ENCODE measurements around the gene KRT36. TPM values are rescaled to one million over a fixed set of nuclear protein-coding genes. Genes with fewer than 3 reads are reported as not detected.

Gene KRT36
- polyA plus RNA-seq, 1 donor (not counting 4 experiments of a cell fraction or from before 2014, with no cell fraction given), result not detected

- TF ChIP-seq CTCF (optimal IDR thresholded peaks at IDR 0.05 in 1 of 3, IDR thresholded peaks at IDR 0.05 in 1 of 3, conservative IDR thresholded peaks at IDR 0.05 in 1 of 3; ENCODE audit: extremely low read depth in 1 of 3, insufficient read depth in 2 of 3, low read length in 3 of 3) (no peak), EZH2 (IDR thresholded peaks at IDR 0.05; ENCODE audit: low read length) (no peak)
- dilution Hi-C loops (cut with MboI; ENCODE audit: extremely low pct_ligation_motif_present, low sequenced_read_pairs), result no loop called here
- Histone ChIP-seq H3K79me2 (ENCODE audit: control insufficient read depth, insufficient read depth, low read length) (no peaks in the 10 kb centered on the region), H3K4me3 (ENCODE audit: control insufficient read depth in 2 of 3, extremely low read depth in 1 of 3, insufficient read depth in 2 of 3, low read depth in 1 of 3, low read length in 3 of 3) (no peak overlapping the region), H3K4me2 (ENCODE audit: control insufficient read depth, extremely low read depth, insufficient read depth, low read depth, low read length) (peak overlapping the region; percentile 26), H2AFZ (ENCODE audit: control insufficient read depth, low read length) (no peak overlapping the region), H3K9me3 (ENCODE audit: control insufficient read depth, low read depth, low read length) (no peaks in the 10 kb centered on the region), H3K9me1 (ENCODE audit: control insufficient read depth, extremely low read depth, insufficient read depth, low read length) (no peaks in the 10 kb centered on the region), H3K9ac (ENCODE audit: control insufficient read depth, extremely low read depth, insufficient read depth, low read length) (no peak overlapping the region), H4K20me1 (ENCODE audit: control insufficient read depth, extremely low read depth, insufficient read depth, low read length) (no peaks in the 10 kb centered on the region), H3K27ac (ENCODE audit: control insufficient read depth, insufficient read depth, low read length) (no peak overlapping the region), H3K27me3 (ENCODE audit: control insufficient read depth, extremely low read depth, insufficient read depth, low read length) (peaks cover 15% of the 10 kb centered on the region), H3K36me3 (ENCODE audit: control insufficient read depth in 2 of 2, extremely low read depth in 1 of 2, insufficient read depth in 2 of 2, low read length in 2 of 2) (no peaks in the 10 kb centered on the region), H3K4me1 (ENCODE audit: control insufficient read depth, extremely low read depth, insufficient read depth, low read length) (peaks cover 27% of the 10 kb centered on the region)
- FAIRE-seq (no peak), DNase-seq (ENCODE audit: low read depth, low spot score) (no peak)
These were observed 39.8 kb upstream of the KRT36 start for GRCh38 chr17:41529491-41529915.

- Histone ChIP-seq H3K36me3 (ENCODE audit: control insufficient read depth in 2 of 2, extremely low read depth in 1 of 2, insufficient read depth in 2 of 2, low read length in 2 of 2) (no peaks in the 10 kb centered on the region), H3K9me1 (ENCODE audit: control insufficient read depth, extremely low read depth, insufficient read depth, low read length) (no peaks in the 10 kb centered on the region), H3K27me3 (ENCODE audit: control insufficient read depth, extremely low read depth, insufficient read depth, low read length) (peaks cover 15% of the 10 kb centered on the region), H3K79me2 (ENCODE audit: control insufficient read depth, insufficient read depth, low read length) (no peaks in the 10 kb centered on the region), H3K9ac (ENCODE audit: control insufficient read depth, extremely low read depth, insufficient read depth, low read length) (no peak overlapping the region), H3K4me1 (ENCODE audit: control insufficient read depth, extremely low read depth, insufficient read depth, low read length) (peaks cover 27% of the 10 kb centered on the region), H3K27ac (ENCODE audit: control insufficient read depth, insufficient read depth, low read length) (no peak overlapping the region), H4K20me1 (ENCODE audit: control insufficient read depth, extremely low read depth, insufficient read depth, low read length) (no peaks in the 10 kb centered on the region), H3K4me2 (ENCODE audit: control insufficient read depth, extremely low read depth, insufficient read depth, low read depth, low read length) (no peak overlapping the region), H3K4me3 (ENCODE audit: control insufficient read depth in 2 of 3, extremely low read depth in 1 of 3, insufficient read depth in 2 of 3, low read depth in 1 of 3, low read length in 3 of 3) (no peak overlapping the region), H3K9me3 (ENCODE audit: control insufficient read depth, low read depth, low read length) (no peaks in the 10 kb centered on the region), H2AFZ (ENCODE audit: control insufficient read depth, low read length) (no peak overlapping the region)
- TF ChIP-seq CTCF (optimal IDR thresholded peaks at IDR 0.05 in 1 of 3, IDR thresholded peaks at IDR 0.05 in 1 of 3, conservative IDR thresholded peaks at IDR 0.05 in 1 of 3; ENCODE audit: extremely low read depth in 1 of 3, insufficient read depth in 2 of 3, low read length in 3 of 3), result no peak
- no peak for TF ChIP-seq EZH2 (IDR thresholded peaks at IDR 0.05; ENCODE audit: low read length)
- DNase-seq (ENCODE audit: low read depth, low spot score), result no peak
- dilution Hi-C loops (cut with MboI; ENCODE audit: extremely low pct_ligation_motif_present, low sequenced_read_pairs), result no loop called here
- FAIRE-seq, result no peak
These were observed 39.2 kb upstream of the KRT36 start for GRCh38 chr17:41528959-41529353.
